Fibroblast of lung (primary cell): ENCODE measurements around the gene C16orf96. TPM values are rescaled to one million over a fixed set of nuclear protein-coding genes. Genes with fewer than 3 reads are reported as not detected.

Source experiments
- DNase-seq, 2 donors: peaks; one replicate each; pipeline versions ENCODE4 v3.0.0 to v3.0.0-alpha.2; 2010; ENCODE audit warnings: low read depth in 2 of 2
- H2AFZ ChIP-seq: 2 replicates; pipeline ENCODE4 v1.5.1; 2012; ENCODE audit warnings: low read length, control low read depth, inconsistent platforms
- H3K27ac ChIP-seq: 2 replicates; pipeline ENCODE4 v1.5.1; 2011; ENCODE audit warnings: low read length, control low read depth; ENCODE audit not compliant: insufficient read depth
- H3K27me3 ChIP-seq: 2 replicates; pipeline ENCODE4 v1.5.1; 2011; ENCODE audit warnings: mild to moderate bottlenecking, low read length; ENCODE audit not compliant: control insufficient read depth, insufficient read depth
- H3K36me3 ChIP-seq: 2 replicates; pipeline ENCODE4 v1.5.1; 2011; ENCODE audit warnings: low read length; ENCODE audit not compliant: control insufficient read depth, insufficient read depth
- H3K4me1 ChIP-seq: 2 replicates; pipeline ENCODE4 v1.5.1; 2011; ENCODE audit warnings: low read length; ENCODE audit not compliant: control insufficient read depth, insufficient read depth; ENCODE audit errors: extremely low read depth
- H3K4me2 ChIP-seq: 2 replicates; pipeline ENCODE4 v1.5.1; 2011; ENCODE audit warnings: low read length, control low read depth; ENCODE audit not compliant: insufficient read depth; ENCODE audit errors: extremely low read depth
- H3K4me3 ChIP-seq, 4 experiments: fragments of 200-600 bp in 1 of 4; sonication (generic) in 1 of 4; replicated peaks in 1 of 4; 2 replicates each; pipeline ENCODE4 v1.5.1; 2011 to 2016; ENCODE audit warnings: low read length in 4 of 4, low read depth in 3 of 4, mild to moderate bottlenecking in 3 of 4, control low read depth in 2 of 4, inconsistent platforms in 1 of 4, mixed read lengths in 1 of 4; ENCODE audit not compliant: insufficient read depth in 1 of 4; ENCODE audit errors: control extremely low read depth in 1 of 4
- H3K79me2 ChIP-seq: 2 replicates; pipeline ENCODE4 v1.5.1; 2012; ENCODE audit warnings: mild to moderate bottlenecking, low read length, inconsistent platforms; ENCODE audit not compliant: control insufficient read depth, insufficient read depth
- H3K9ac ChIP-seq: 2 replicates; pipeline ENCODE4 v1.5.1; 2011; ENCODE audit warnings: mild to moderate bottlenecking, low read length, control low read depth; ENCODE audit not compliant: insufficient read depth
- H3K9me3 ChIP-seq: 2 replicates; pipeline ENCODE4 v1.5.1; 2012; ENCODE audit warnings: low read depth, low read length; ENCODE audit not compliant: control insufficient read depth, insufficient read depth
- H4K20me1 ChIP-seq: 2 replicates; pipeline ENCODE4 v1.5.1; 2011; ENCODE audit warnings: low read length; ENCODE audit not compliant: control insufficient read depth, insufficient read depth; ENCODE audit errors: extremely low read depth
- EZH2 ChIP-seq: IDR thresholded peaks from 2 replicates; pipeline ENCODE4 v1.5.1; 2012; ENCODE audit warnings: low read length, control low read depth, mild to moderate bottlenecking; ENCODE audit errors: missing control alignments
- polyA plus RNA-seq, 2 donors: library from polyadenylated mRNA; depleted of rRNA in 1 of 2; stranded (reverse) in 1 of 2; unstranded in 1 of 2; fragments of >200 nt; gene quantifications; 2 replicates each; pipeline ENCODE4 v1.2.1, GENCODE V29; 2011 to 2012; ENCODE audit warnings: missing spikeins in 1 of 2
- total RNA-seq: library from RNA; depleted of rRNA; stranded (reverse); fragments of >200 nt; gene quantifications from 2 replicates; pipeline ENCODE4 v1.2.1, GENCODE V29; 2014
- TF ChIP-seq, protein P1 (sequence below), 2 donors: IDR thresholded peaks in 1 of 2; conservative IDR thresholded peaks in 1 of 2; 1 replicate in 1 of 2; 2 replicates in 1 of 2; pipeline ENCODE4 v1.5.1; 2011 to 2012; ENCODE audit warnings: low read length in 2 of 2, control low read depth in 1 of 2, inconsistent platforms in 1 of 2, low read depth in 1 of 2, mild to moderate bottlenecking in 1 of 2

Gene C16orf96
- total and polyA plus RNA-seq, 2 donors (not counting 1 experiment from before 2014, with no cell fraction given), result under 0.01 TPM; not detected in 1

DNA sequence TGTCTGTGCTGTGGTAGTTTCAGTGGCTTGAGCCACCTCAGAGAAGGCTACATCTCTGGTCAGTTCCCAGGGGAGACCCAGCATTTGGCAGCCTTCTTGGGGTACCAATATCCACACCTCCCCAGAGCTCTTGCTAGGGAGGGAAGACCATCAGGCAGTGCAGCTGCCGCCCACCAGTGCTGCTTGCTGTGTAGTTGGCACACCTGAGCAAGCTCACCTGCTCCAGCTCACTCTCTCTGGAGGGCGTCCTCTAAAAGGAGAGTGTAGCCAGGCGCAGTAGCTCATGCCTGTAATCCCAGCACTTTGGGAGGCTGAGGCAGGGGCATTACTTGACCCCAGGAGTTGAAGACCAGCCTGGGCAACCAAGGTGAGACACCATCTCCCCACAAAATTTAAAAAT lies 47.3 kb upstream of the C16orf96 start:
- Histone ChIP-seq H3K4me2 (no peak overlapping the region), H3K9ac (no peak overlapping the region), H3K4me1 (no peaks in the 10 kb centered on the region), H3K79me2 (peaks cover 3% of the 10 kb centered on the region), H3K27ac (no peak overlapping the region), H3K36me3 (peaks cover 24% of the 10 kb centered on the region), H3K4me3 (no peak overlapping the region), H2AFZ (no peak overlapping the region), H4K20me1 (no peaks in the 10 kb centered on the region), H3K9me3 (no peaks in the 10 kb centered on the region), H3K27me3 (no peaks in the 10 kb centered on the region)
- DNase-seq, result no peak
- TF ChIP-seq EZH2, result no peak
- TF ChIP-seq, protein P1, sequence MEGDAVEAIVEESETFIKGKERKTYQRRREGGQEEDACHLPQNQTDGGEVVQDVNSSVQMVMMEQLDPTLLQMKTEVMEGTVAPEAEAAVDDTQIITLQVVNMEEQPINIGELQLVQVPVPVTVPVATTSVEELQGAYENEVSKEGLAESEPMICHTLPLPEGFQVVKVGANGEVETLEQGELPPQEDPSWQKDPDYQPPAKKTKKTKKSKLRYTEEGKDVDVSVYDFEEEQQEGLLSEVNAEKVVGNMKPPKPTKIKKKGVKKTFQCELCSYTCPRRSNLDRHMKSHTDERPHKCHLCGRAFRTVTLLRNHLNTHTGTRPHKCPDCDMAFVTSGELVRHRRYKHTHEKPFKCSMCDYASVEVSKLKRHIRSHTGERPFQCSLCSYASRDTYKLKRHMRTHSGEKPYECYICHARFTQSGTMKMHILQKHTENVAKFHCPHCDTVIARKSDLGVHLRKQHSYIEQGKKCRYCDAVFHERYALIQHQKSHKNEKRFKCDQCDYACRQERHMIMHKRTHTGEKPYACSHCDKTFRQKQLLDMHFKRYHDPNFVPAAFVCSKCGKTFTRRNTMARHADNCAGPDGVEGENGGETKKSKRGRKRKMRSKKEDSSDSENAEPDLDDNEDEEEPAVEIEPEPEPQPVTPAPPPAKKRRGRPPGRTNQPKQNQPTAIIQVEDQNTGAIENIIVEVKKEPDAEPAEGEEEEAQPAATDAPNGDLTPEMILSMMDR (conservative IDR thresholded peaks at IDR 0.05 in 1 of 2, IDR thresholded peaks at IDR 0.05 in 1 of 2; ENCODE audit: low read depth in 1 of 2, low read length in 2 of 2), result no peak

DNA sequence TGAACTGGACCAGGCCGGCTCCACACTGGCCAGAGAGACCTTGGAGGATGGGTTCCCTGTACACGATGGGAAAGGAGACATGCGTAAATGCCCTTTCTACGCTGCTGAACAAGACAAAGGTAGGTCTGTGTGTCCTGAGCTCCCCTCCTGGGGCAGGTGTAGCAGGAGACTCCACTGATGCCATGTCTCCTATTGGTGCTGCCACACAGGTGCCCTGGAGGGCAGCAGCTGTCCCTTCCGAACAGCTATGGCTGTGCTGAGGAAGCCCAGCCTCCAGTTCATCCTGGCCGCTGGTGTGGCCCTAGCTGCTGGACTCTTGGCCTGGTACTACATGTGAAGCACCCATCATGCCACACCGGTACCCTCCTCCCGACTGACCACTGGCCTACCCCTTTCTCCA lies 46.7 kb upstream of the C16orf96 start:
- H3K27me3 ChIP-seq, result no peaks in the 10 kb centered on the region
- peaks cover 26% of the 10 kb centered on the region for H3K36me3 ChIP-seq
- no peak overlapping the region for H3K9ac ChIP-seq
- H3K4me2 ChIP-seq, result no peak overlapping the region
- DNase-seq, result no peak
- H3K79me2 ChIP-seq, result no peaks in the 10 kb centered on the region
- no peaks in the 10 kb centered on the region for H3K9me3 ChIP-seq
- TF ChIP-seq, protein P1 (conservative IDR thresholded peaks at IDR 0.05 in 1 of 2, IDR thresholded peaks at IDR 0.05 in 1 of 2; ENCODE audit: low read depth in 1 of 2, low read length in 2 of 2), result no peak
- TF ChIP-seq EZH2, result no peak
- H3K4me3 ChIP-seq, result no peak overlapping the region
- H2AFZ ChIP-seq, result no peak overlapping the region
- H3K27ac ChIP-seq, result no peak overlapping the region
- H3K4me1 ChIP-seq, result no peaks in the 10 kb centered on the region
- H4K20me1 ChIP-seq, result no peaks in the 10 kb centered on the region

DNA sequence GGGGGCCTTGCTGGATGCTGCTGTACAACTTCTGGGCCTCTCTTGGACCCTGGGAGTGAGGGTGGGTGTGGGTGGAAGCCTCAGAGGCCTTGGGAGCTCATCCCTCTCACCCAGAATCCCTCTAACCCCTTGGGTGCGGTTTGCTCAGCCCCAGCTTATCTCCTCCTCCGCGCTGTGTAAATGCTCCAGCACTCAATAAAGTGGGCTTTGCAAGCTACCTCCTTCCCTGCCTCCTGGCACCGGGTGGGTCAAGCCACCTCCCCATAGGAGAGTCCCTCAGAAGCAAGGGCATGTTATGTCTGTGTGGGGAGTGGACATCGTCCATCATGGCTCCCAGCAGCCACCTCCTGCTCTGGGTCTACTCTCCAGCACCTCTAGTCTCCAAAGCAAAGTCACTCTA lies 46.0 kb upstream of the C16orf96 start:
- Histone ChIP-seq H3K9ac (no peak overlapping the region), H3K4me3 (no peak overlapping the region), H3K36me3 (peaks cover 26% of the 10 kb centered on the region), H3K27me3 (no peaks in the 10 kb centered on the region), H3K4me1 (no peaks in the 10 kb centered on the region), H3K27ac (no peak overlapping the region), H3K9me3 (no peaks in the 10 kb centered on the region), H2AFZ (no peak overlapping the region), H3K4me2 (no peak overlapping the region), H4K20me1 (no peaks in the 10 kb centered on the region), H3K79me2 (no peaks in the 10 kb centered on the region)
- no peak for DNase-seq
- no peak for TF ChIP-seq EZH2
- TF ChIP-seq, protein P1 (conservative IDR thresholded peaks at IDR 0.05 in 1 of 2, IDR thresholded peaks at IDR 0.05 in 1 of 2; ENCODE audit: low read depth in 1 of 2, low read length in 2 of 2), result no peak
